K562 (cell line): ENCODE data around the gene EEF1AKMT1. TPM values are rescaled to one million over a fixed set of nuclear protein-coding genes. Genes with fewer than 3 reads are reported as not detected.

ENCODE experiments used
- ATAC-seq: fragments of 200-7000 bp; cut with Tn5 transposase; 3 replicates; pipeline ENCODE4 v1.9.1; 2020; ENCODE audit warnings: moderate library complexity
- BruUV-seq: library from RNA; stranded (reverse); fragments of 400-500 nt; replicated peaks from 2 replicates; lab custom pipeline; 2021; lab: Mats Ljungman, UMichigan
- CTCF ChIA-PET: fragments of 300-600 bp; formaldehyde crosslinking; extraction: SDS; loops from one replicate; lab custom pipeline; 2021; ENCODE audit warnings: low intra/inter-chr PET ratio; lab: Yijun Ruan, JAX
- POLR2A ChIA-PET: fragments of 300-600, 350-650 bp; sonication (Branson Sonifier 250); formaldehyde crosslinking; extraction: SDS; loops from one replicate; lab custom pipeline; 2021; ENCODE audit warnings: antibody characterized with exemption, inconsistent platforms; lab: Yijun Ruan, JAX
- DNase-seq, 4 experiments: peaks; one replicate each; pipeline versions ENCODE4 v3.0.0 to v3.0.0-alpha.2; 2011 to 2018; ENCODE audit warnings: low spot score in 3 of 4, mixed read lengths in 3 of 4; ENCODE audit errors: extremely low read depth in 1 of 4
- FAIRE-seq: peaks from 2 replicates; lab custom pipeline; 2011; peaks lifted over from hg19 to GRCh38; lab: Jason Lieb, UNC
- H2AFZ ChIP-seq: 2 replicates; pipeline ENCODE4 v1.6.0; 2011; ENCODE audit warnings: low read depth, low read length, control low read depth, inconsistent platforms
- H3K27ac ChIP-seq: fragments of 200-600 bp; 3 replicates; pipeline ENCODE4 v1.8.0; 2011; ENCODE audit warnings: low read depth, mild to moderate bottlenecking, control low read depth, inconsistent platforms, low read length, moderate library complexity, mixed read lengths; ENCODE audit errors: extremely low read depth
- H3K27me3 ChIP-seq, 2 experiments: fragments of 300-600 bp in 1 of 2; 2 replicates in 1 of 2; 3 replicates in 1 of 2; pipeline versions ENCODE4 v1.6.0 to v1.8.0; 2011; ENCODE audit warnings: inconsistent platforms in 2 of 2, low read length in 2 of 2, mild to moderate bottlenecking in 1 of 2, mixed read lengths in 1 of 2, moderate library complexity in 1 of 2; ENCODE audit not compliant: control insufficient read depth in 2 of 2, insufficient read depth in 2 of 2
- H3K36me3 ChIP-seq: fragments of 300-600 bp; 3 replicates; pipeline ENCODE4 v1.8.0; 2011; ENCODE audit warnings: mild to moderate bottlenecking, low read length, inconsistent platforms; ENCODE audit not compliant: control insufficient read depth, insufficient read depth
- H3K4me1 ChIP-seq, 2 experiments: fragments of 200-600 bp in 1 of 2; replicated peaks in 1 of 2; 2 replicates in 1 of 2; 3 replicates in 1 of 2; pipeline versions ENCODE4 v1.5.1 to v1.8.0; 2011; ENCODE audit warnings: inconsistent platforms in 2 of 2, low read length in 2 of 2, mild to moderate bottlenecking in 1 of 2, mixed read lengths in 1 of 2, moderate library complexity in 1 of 2; ENCODE audit not compliant: control insufficient read depth in 2 of 2, insufficient read depth in 2 of 2
- H3K4me2 ChIP-seq: 2 replicates; pipeline ENCODE4 v1.6.1; 2011; ENCODE audit warnings: low read length, control low read depth, inconsistent platforms, mixed read lengths; ENCODE audit not compliant: insufficient read depth
- H3K4me3 ChIP-seq: fragments of 200-600 bp; sonication (generic), shearing (Covaris generic); 2 replicates; pipeline ENCODE4 v1.5.1; 2016; ENCODE audit warnings: control low read depth, inconsistent platforms
- H3K79me2 ChIP-seq: fragments of 200-600 bp; 3 replicates; pipeline ENCODE4 v1.8.0; 2011; ENCODE audit warnings: low read length, inconsistent platforms; ENCODE audit not compliant: control insufficient read depth, insufficient read depth
- H3K9ac ChIP-seq, 2 experiments: 2 replicates each; pipeline versions ENCODE4 v1.6.0 to v1.6.1; 2011; ENCODE audit warnings: low read depth in 2 of 2, low read length in 2 of 2, control low read depth in 1 of 2, inconsistent platforms in 1 of 2, mild to moderate bottlenecking in 1 of 2, mixed read lengths in 1 of 2; ENCODE audit not compliant: insufficient read depth in 1 of 2
- H3K9me1 ChIP-seq: one replicate; pipeline ENCODE4 v1.6.0; 2011; ENCODE audit warnings: inconsistent platforms, mild to moderate bottlenecking, low read length, moderate library complexity; ENCODE audit not compliant: control insufficient read depth, insufficient read depth
- H3K9me3 ChIP-seq: replicated peaks from 2 replicates; pipeline ENCODE4 v1.5.1; 2011; ENCODE audit warnings: low read depth, low read length, inconsistent platforms; ENCODE audit not compliant: control insufficient read depth, insufficient read depth
- H4K20me1 ChIP-seq: replicated peaks from 2 replicates; pipeline ENCODE4 v1.6.1; 2011; ENCODE audit warnings: low read length, inconsistent platforms, mixed read lengths; ENCODE audit not compliant: control insufficient read depth, insufficient read depth
- CBFA2T3 ChIP-seq: fragments of 450-650 bp; IDR thresholded peaks from 2 replicates; pipeline ENCODE4 v1.6.1; 2017
- HNRNPH1 ChIP-seq: fragments of 200-400 bp; formaldehyde crosslinking; optimal IDR thresholded peaks from 2 replicates; pipeline ENCODE3; 2017; ENCODE audit warnings: low read depth, mild to moderate bottlenecking, low read length, moderate library complexity
- RBM22 ChIP-seq: fragments of 200-400 bp; formaldehyde crosslinking; IDR thresholded peaks from 2 replicates; pipeline ENCODE4 v1.6.1; 2018; ENCODE audit warnings: low read length, low read depth; ENCODE audit not compliant: poor library complexity, severe bottlenecking
- STAT5B ChIP-seq: fragments of 250-450 bp; sonication (Bioruptor Pico); IDR thresholded peaks from 2 replicates; pipeline ENCODE4 v1.8.0; 2021; ENCODE audit warnings: mild to moderate bottlenecking, inconsistent platforms
- WGBS: fragments of 100-300 bp; shearing (Covaris generic); methylation state at CpG from one replicate; pipeline ENCODE4 v1.1.6; 2016; ENCODE audit warnings: low coverage, mixed read lengths; ENCODE audit not compliant: insufficient coverage; ENCODE audit errors: missing lambda C conversion rate; 5-methylcytosine and 5-hydroxymethylcytosine counted together
- in situ Hi-C: fragments of 300-500 bp; cut with MboI; formaldehyde crosslinking; loops from 4 replicates; pipeline ENCODE4 v1.15.0; 2018; ENCODE audit warnings: inconsistent platforms, mixed read lengths
- intact Hi-C: fragments of 100-400 bp; cut with micrococcal nuclease; formaldehyde crosslinking; loops from 2 replicates; pipeline ENCODE4 v1.14.2; 2022
- polyA plus RNA-seq, 8 experiments: library from polyadenylated mRNA; depleted of rRNA in 4 of 8; stranded (reverse) in 5 of 8; unstranded in 3 of 8; fragments of >200 nt; fragmentation: Nextera tagmentation in 2 of 8; fragmentation: Illumina TruSeq in 1 of 8; extraction: Ambion mirVana in 2 of 8; extraction: Trizol in 1 of 8; gene quantifications; 2 replicates each; pipeline versions ENCODE4 v1.2.1 to v1.2.3, GENCODE V29; 2011 to 2014; ENCODE audit warnings: inconsistent platforms in 1 of 8, missing spikeins in 1 of 8
- total RNA-seq, 7 experiments: library from RNA; depleted of rRNA in 6 of 7; stranded (reverse); fragments of >200 nt in 6 of 7; fragmentation: Illumina TruSeq in 2 of 7; extraction: Trizol in 2 of 7; gene quantifications; 2 replicates each; pipeline versions ENCODE4 v1.2.1 to v1.2.3, GENCODE V29; 2011 to 2021; ENCODE audit warnings: low replicate concordance in 1 of 7
- TF ChIP-seq, protein P1 (sequence below), 2 experiments: fragments of 450-650 bp in 1 of 2; sonication (generic) in 1 of 2; formaldehyde crosslinking in 1 of 2; IDR thresholded peaks in 1 of 2; conservative IDR thresholded peaks in 1 of 2; 2 replicates each; pipeline versions ENCODE4 v1.6.1 to v1.8.1; 2016 to 2023; ENCODE audit warnings: mild to moderate bottlenecking in 2 of 2, moderate library complexity in 2 of 2, inconsistent platforms in 1 of 2, missing genetic modification reagents in 1 of 2
- TF ChIP-seq, protein P2 (sequence below): sonication (generic); formaldehyde crosslinking; IDR thresholded peaks from 2 replicates; pipeline ENCODE4 v1.8.0; 2022; ENCODE audit warnings: mild to moderate bottlenecking, missing genetic modification reagents
- TF ChIP-seq, protein P3 (sequence below): IDR thresholded peaks from 2 replicates; pipeline ENCODE4 v1.6.1; 2012; ENCODE audit warnings: low read depth, low read length, improper control_type of control experiment, borderline replicate concordance
- TF ChIP-seq, protein P4 (sequence below): fragments of 250-450 bp; sonication (Bioruptor Pico); IDR thresholded peaks from 2 replicates; pipeline ENCODE4 v1.5.0; 2022; ENCODE audit warnings: mild to moderate bottlenecking
- TF ChIP-seq, protein P5 (sequence below): fragments of 450-650 bp; IDR thresholded peaks from 2 replicates; pipeline ENCODE4 v1.6.1; 2016; ENCODE audit warnings: borderline replicate concordance

Gene EEF1AKMT1
- total and polyA plus RNA-seq, 9 of the 15 experiments (the other 6 are each of a cell fraction or from before 2014, with no cell fraction given) = 5.3 to 36.3 (median 7.9) TPM

DNA sequence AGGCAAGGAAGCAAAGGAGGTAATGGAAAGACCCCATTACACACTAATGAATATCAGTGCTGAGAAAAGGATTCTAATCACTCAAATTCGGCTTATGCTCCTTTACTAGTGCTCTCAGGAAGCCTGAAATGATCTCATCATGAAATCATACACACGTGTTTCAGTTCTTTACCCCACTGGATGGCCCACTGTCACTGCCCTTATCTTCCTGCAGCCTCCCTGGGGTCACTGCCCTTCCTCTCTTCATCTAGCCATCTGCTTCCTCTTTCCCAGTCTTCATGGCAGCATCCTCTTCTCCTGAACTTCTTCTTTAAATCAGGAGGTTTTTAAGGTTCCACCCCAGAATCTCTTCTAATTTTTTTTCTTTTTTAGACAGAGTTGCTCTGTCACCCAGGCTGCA lies 27.9 kb upstream of the EEF1AKMT1 start (continued):
- TF ChIP-seq, protein P1, sequence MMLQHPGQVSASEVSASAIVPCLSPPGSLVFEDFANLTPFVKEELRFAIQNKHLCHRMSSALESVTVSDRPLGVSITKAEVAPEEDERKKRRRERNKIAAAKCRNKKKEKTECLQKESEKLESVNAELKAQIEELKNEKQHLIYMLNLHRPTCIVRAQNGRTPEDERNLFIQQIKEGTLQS (IDR thresholded peaks at IDR 0.05) = peak; percentile 87
- TF ChIP-seq, protein P1 (CRISPR knock-in tag; conservative IDR thresholded peaks at IDR 0.05) = no peak

DNA sequence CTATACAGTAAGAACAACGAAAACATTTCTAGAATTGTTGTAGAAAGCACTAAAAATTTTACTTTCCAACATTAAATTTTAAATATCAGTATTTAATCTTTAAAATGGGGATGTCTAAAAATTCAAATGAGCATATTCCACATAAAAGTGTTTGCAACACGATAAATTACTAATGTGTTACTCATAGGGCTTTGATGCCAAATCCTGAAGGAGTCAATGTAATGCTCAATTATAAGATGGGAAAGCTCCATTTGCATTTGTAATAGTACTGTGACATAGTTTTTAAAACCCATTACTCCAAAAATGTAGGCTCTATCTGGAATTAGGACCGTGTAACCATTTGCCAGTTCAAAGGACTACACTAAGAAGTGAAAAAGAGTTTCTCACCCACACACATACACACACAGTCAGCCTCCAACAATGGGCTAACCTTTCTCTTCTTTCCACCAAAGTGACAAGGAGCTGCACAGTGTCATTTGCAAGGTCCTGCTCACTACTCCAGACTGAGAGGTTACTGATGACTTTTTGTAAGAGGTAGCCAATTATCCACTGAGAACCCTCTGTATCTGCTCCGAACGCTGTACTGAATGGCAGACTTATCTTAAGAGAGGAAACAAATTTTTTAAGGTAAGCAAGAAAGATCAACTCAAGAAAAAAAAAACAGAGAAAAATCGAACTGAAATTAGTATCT lies 26.1 kb upstream of the EEF1AKMT1 start:
- ChIA-PET POLR2A (interaction anchor here (0.6 kb wide), 1 partner anchor 118 kb away, joined by 3 read pairs; no protein-coding TSS in a partner anchor), CTCF (no interaction called here)
- Histone ChIP-seq H3K4me3 (no peak overlapping the region), H2AFZ (no peak overlapping the region), H3K9ac (no peak overlapping the region), H3K27ac (no peak overlapping the region), H4K20me1 (no peaks in the 10 kb centered on the region), H3K36me3 (peaks cover 69% of the 10 kb centered on the region), H3K9me3 (no peaks in the 10 kb centered on the region), H3K4me2 (no peak overlapping the region), H3K27me3 (no peaks in the 10 kb centered on the region), H3K4me1 (peaks cover 13 to 14% of the 10 kb centered on the region in 2 experiments; a peak in 4 of 5 replicates), H3K9me1 (no peaks in the 10 kb centered on the region), H3K79me2 (0 out of 3 replicates have a peak, but pooled peaks cover 4% of the 10 kb centered on the region)
- FAIRE-seq = no peak
- BruUV-seq = no TSS peak
- intact Hi-C loops (no loop called here), in situ Hi-C loops (no loop called here)
- no peak for ATAC-seq
- no peak for DNase-seq
- WGBS = 74% methylated on average over 6 of the region's 6 CpGs
- TF ChIP-seq, protein P2, sequence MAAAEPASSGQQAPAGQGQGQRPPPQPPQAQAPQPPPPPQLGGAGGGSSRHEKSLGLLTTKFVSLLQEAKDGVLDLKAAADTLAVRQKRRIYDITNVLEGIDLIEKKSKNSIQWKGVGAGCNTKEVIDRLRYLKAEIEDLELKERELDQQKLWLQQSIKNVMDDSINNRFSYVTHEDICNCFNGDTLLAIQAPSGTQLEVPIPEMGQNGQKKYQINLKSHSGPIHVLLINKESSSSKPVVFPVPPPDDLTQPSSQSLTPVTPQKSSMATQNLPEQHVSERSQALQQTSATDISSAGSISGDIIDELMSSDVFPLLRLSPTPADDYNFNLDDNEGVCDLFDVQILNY = no peak
- TF ChIP-seq, protein P3, sequence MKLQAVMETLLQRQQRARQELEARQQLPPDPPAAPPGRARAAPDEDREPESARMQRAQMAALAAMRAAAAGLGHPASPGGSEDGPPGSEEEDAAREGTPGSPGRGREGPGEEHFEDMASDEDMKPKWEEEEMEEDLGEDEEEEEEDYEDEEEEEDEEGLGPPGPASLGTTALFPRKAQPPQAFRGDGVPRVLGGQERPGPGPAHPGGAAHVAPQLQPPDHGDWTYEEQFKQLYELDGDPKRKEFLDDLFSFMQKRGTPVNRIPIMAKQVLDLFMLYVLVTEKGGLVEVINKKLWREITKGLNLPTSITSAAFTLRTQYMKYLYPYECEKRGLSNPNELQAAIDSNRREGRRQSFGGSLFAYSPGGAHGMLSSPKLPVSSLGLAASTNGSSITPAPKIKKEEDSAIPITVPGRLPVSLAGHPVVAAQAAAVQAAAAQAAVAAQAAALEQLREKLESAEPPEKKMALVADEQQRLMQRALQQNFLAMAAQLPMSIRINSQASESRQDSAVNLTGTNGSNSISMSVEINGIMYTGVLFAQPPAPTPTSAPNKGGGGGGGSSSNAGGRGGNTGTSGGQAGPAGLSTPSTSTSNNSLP = no peak
- TF ChIP-seq, protein P4, sequence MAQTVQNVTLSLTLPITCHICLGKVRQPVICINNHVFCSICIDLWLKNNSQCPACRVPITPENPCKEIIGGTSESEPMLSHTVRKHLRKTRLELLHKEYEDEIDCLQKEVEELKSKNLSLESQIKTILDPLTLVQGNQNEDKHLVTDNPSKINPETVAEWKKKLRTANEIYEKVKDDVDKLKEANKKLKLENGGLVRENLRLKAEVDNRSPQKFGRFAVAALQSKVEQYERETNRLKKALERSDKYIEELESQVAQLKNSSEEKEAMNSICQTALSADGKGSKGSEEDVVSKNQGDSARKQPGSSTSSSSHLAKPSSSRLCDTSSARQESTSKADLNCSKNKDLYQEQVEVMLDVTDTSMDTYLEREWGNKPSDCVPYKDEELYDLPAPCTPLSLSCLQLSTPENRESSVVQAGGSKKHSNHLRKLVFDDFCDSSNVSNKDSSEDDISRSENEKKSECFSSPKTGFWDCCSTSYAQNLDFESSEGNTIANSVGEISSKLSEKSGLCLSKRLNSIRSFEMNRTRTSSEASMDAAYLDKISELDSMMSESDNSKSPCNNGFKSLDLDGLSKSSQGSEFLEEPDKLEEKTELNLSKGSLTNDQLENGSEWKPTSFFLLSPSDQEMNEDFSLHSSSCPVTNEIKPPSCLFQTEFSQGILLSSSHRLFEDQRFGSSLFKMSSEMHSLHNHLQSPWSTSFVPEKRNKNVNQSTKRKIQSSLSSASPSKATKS = no peak
- TF ChIP-seq HNRNPH1 (no peak), RBM22 (no peak), CBFA2T3 (no peak), STAT5B (CRISPR knock-in tag) (no peak)
- TF ChIP-seq, protein P5, sequence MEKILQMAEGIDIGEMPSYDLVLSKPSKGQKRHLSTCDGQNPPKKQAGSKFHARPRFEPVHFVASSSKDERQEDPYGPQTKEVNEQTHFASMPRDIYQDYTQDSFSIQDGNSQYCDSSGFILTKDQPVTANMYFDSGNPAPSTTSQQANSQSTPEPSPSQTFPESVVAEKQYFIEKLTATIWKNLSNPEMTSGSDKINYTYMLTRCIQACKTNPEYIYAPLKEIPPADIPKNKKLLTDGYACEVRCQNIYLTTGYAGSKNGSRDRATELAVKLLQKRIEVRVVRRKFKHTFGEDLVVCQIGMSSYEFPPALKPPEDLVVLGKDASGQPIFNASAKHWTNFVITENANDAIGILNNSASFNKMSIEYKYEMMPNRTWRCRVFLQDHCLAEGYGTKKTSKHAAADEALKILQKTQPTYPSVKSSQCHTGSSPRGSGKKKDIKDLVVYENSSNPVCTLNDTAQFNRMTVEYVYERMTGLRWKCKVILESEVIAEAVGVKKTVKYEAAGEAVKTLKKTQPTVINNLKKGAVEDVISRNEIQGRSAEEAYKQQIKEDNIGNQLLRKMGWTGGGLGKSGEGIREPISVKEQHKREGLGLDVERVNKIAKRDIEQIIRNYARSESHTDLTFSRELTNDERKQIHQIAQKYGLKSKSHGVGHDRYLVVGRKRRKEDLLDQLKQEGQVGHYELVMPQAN = no peak
